ENCODE data around the gene TTC28. TPM values are rescaled to one million over a fixed set of nuclear protein-coding genes. Genes with fewer than 3 reads are reported as not detected.
A peak's percentile ranks its signal among the peaks of the same experiment; 100 is the strongest.

The TTC28 gene
- polyA plus RNA-seq, 3 donors, result 22.1 to 29.8 (median 26.0) TPM

DNA sequence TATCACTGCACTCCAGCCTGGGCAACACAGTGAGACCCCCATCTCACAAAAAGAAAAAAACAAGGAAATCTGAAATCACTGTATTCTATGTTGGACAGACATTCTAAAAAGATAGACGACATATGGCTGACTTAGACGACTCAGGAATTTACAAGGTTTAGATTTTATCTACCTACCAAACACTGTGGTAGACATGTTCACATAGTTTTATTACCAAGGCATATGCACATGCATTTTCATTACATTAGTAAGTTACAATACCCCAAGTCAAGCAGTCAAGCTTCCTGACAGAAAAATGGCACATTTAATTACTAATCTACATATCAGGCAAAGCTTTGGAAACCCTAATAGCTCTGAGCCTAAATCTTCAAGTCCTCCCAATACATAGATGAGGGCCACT, 262.2 kb downstream of the TTC28 start:
- no peak for DNase-seq (ENCODE audit: low read depth in 3 of 3, low spot score in 2 of 3)

DNA sequence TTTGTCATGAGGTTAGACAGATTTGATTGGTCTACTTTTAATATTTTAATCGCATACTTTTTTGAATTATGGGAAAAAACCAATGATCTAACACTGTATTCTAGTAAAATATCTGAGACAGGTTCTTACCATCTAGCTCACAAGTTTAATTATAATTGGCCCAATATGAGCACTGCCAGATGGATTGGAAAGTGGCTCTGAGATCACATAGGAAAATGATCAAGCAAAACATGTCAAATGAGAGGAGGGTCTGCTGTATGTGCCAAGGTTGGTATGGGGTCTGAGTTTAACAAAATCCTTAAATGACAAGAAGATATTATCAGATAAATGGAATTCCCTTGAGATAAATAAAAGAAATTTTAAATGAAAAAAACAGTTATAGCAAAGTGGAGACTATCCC, 264.7 kb downstream of the TTC28 start:
- DNase-seq (ENCODE audit: low read depth in 3 of 3, low spot score in 2 of 3), result no peak

DNA sequence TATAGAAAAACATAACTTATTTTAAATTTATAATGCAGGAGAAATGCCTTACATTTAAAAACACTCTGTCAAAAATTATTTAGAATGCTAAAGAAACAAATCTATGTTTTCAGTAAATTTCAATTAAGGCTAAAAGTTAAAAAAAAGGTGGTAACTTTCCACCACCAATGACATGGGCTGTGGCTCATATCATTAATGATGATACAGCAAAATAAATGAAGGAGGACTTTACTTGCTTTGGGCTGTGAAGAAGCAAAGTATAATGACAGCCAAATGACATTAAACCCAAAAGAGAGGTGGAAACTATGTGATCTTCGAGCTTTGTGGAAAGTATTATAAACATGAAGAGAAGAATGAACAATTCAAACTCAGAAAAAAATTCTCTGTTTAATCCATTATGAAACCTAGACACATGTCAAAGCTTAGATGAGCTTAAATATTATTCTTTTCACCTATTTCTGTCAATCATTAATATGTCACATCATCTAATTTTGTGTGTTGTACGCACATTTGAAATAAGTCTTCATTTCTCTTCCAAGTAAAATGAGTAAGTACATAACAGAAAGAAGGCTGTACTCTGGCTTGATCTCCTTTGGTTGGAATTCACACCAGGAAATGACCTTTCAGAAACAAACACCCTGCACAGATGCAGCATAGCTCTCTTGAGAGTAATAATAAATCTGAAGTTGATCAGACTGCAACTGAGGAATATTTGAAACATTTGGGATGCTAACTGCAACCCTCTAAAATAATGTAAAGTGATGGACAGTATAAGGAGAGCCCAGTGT, 265.8 kb downstream of the TTC28 start:
- DNase-seq (ENCODE audit: low read depth in 3 of 3, low spot score in 2 of 3), result no peak

DNA sequence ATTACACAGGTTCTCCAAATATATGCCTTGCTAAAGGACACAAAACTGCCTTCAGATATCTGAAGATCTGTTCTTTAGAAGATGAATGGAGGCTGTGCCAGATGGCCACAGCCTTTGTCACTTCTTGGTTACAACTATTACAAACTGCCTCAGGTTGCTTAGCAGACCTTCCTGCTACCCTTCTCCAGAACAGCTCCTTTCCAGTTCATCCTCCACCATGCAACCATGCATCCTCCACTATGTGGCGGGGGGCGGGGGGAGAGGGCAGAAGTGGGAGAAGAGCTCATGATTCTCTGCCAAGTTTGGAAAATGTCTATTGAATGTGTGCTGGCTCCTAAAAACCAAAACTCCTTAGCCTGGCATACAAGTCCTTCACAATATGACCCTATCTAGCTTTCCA, 267.5 kb downstream of the TTC28 start:
- DNase-seq (ENCODE audit: low read depth in 3 of 3, low spot score in 2 of 3), result no peak

DNA sequence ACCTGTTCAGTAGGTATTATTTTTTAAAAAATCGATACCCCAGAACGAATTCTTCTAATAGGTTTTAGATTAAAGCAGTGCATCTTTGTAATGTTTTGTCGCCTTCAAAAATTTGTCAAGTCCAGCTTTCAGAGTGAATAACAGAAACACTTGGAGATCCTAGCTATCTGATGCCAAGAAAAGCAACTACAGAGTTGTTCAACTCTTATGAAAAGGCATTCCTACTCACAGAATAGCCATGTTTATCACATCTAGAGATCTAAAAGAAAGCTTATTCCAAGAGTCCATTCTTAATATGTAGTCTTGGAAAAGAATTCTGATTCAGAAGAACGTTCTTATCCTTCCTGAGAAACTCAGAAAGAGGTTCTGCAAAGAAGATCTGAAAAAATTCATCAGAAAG, 268.5 kb downstream of the TTC28 start:
- DNase-seq (ENCODE audit: low read depth in 3 of 3, low spot score in 2 of 3), result no peak

GRCh38 chr22:28410050-28410816, 269.4 kb downstream of the TTC28 start:
- no peak for DNase-seq (ENCODE audit: low read depth in 3 of 3, low spot score in 2 of 3)

DNA sequence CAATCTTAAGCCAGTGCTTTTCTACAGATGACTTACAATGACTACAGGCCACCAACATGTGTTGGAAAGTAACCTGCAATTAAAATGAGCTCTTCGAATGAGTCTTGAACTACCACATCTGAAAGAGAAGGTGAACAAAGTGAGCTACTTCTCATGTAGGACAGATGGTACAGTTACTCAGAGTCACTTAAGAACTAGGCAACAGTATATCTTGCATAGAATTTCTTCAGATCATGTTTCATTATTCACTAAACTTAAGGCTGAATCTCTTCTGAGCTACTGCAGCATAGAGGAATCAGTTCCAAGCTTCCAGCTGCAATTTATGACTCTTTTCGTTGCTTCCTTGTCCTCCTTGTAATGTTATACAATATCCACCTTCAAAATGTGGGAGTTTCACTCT, 270.9 kb downstream of the TTC28 start:
- DNase-seq (ENCODE audit: low read depth in 3 of 3, low spot score in 2 of 3), result peak in 2 of 3 donors; percentile 31 to 51

DNA sequence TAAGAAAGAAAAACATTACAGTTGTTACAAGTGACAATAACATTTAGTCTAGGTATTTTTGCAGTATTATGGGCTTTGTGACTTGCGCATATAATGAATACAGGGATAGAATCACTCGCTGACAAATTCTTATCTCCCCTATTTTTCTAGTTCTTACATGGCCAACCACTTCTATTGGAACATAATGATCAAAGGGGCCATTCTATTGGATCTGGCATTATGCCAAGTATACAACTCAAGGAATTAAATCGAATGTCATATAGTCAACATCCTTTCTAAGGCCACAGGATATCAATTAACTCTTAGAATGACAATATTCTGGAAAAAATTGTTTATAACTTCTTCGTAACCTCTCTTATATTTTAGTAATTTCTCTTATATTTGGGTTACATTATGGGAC, 272.0 kb downstream of the TTC28 start:
- DNase-seq (ENCODE audit: low read depth in 3 of 3, low spot score in 2 of 3), result no peak

DNA sequence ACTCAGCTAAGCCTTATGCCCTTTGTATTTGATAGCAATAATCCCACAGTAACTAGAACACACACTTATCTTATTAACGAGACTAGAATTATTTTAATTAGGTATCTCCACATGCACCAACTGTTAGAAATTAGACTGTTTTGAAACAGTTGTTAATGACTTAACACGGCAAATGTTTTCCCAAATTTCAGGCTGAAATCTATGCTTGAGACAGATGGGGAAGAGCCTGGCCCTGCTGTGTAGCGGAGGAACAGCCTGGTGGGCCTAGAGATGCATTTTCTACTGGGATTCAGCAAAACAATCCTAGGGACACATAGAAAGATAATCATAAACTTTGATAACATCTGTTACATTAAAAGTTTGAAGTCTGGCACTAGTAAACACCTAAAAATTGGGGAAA, 273.4 kb downstream of the TTC28 start:
- DNase-seq (ENCODE audit: low read depth in 3 of 3, low spot score in 2 of 3), result no peak

- no peak for DNase-seq (ENCODE audit: low read depth in 3 of 3, low spot score in 2 of 3)
Observed at GRCh38 chr22:28405588-28405987, 274.1 kb downstream of the TTC28 start.

DNA sequence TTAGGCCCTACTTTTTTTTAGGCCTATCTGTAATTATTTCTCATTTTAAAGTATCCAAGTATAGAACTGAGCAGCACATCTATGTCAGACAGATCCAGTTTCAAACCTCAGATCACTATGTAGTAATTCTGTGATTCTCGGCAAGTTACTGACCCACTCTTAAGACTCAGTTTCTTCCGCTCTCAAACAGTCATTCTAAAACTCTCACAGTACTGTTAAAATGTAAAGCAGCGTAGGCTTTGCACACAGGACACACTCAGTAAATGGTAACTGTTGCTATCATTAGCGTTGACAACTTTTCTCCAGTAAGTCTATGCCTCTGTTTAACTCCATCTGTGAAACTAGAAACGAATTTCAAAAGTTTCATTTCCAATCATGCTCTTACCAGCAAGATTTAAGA, 277.1 kb downstream of the TTC28 start:
- no peak for DNase-seq (ENCODE audit: low read depth in 3 of 3, low spot score in 2 of 3)

GRCh38 chr22:28402060-28402459, 277.6 kb downstream of the TTC28 start:
- peak in 1 of 3 donors; percentile 17 for DNase-seq (ENCODE audit: low read depth in 3 of 3, low spot score in 2 of 3)

DNA sequence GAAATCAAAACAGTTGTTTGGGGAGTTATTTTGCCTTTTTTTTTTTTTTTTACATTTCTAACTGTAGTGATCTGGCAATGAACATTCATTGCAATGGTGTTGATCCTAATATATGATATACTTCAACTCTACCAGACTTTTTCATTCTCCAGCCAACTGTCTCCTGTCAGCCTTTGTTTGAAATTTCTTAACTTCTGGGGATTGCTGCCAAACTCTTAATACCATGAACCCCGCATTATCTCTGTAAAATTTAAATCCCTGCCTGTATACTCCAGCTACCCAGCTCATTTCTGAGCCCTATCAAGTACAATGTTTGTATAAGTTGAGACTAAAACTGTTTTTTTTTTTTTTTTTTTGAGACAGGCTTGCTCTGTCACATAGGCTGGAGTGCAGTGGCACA, 280.7 kb downstream of the TTC28 start:
- DNase-seq (ENCODE audit: low read depth in 3 of 3, low spot score in 2 of 3), result no peak

- DNase-seq (ENCODE audit: low read depth in 3 of 3, low spot score in 2 of 3), result no peak
Observed at GRCh38 chr22:28398355-28398754, 281.3 kb downstream of the TTC28 start.

GRCh38 chr22:28397306-28397705, 282.3 kb downstream of the TTC28 start:
- no peak for DNase-seq (ENCODE audit: low read depth in 3 of 3, low spot score in 2 of 3)

DNA sequence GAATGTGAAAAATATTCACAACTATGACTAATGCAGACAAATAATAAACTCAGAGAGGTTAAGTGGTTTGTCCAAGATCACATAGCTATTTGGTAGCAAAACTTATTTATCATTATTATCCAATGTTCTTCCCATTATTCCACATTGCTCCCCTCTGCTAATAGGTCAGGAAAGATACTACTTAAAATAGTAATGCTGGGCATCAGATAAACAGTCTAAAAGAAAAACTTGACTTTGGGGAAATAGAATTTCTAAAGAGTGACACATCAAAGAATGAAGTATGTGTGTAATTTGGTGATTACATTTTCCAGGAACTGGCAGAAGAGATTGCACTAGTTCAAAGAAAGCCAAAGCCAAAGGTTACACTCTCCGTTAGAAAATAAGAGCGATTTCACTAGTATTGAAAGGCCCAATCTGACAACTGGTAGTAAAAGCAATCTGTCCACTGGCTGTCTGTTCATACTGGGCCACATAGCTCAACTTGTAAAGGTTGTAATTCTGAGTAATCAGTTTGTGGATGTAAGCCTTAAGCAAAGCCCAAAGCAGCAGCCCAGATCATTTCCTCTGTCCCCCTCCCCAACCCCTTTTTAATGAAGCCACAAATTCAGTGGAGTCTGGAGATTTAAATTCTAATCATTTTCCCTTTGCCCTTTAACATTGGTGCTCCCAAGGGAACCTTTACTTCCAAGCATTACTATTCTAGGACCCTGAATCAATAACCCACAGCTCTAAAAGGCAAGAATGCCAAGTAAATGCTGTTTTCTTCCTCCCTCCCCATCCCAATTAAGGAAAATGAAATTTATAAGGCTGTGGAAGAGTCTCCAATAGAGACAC, 283.5 kb downstream of the TTC28 start:
- DNase-seq (ENCODE audit: low read depth in 3 of 3, low spot score in 2 of 3), result no peak

DNA sequence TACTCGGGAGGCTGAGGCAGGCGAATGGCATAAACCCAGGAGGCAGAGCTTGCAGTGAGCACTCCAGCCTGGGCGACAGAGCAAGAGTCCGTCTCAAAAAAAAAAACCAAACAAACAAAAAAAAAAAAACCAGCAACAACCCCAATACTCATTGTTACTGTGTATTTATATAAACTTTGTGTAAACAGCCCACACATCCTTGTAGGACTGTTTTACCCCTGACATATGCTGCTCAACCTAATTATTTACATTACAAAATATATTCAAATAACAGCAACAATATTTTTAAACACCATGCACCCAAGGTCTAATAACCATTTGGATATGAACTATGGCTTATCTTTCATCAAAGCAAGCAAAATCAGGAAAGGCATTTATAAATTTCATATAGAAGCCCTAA, 284.1 kb downstream of the TTC28 start:
- DNase-seq (ENCODE audit: low read depth in 3 of 3, low spot score in 2 of 3), result no peak

- no peak for DNase-seq (ENCODE audit: low read depth in 3 of 3, low spot score in 2 of 3)
Observed at GRCh38 chr22:28394513-28395110, 285.0 kb downstream of the TTC28 start.

DNA sequence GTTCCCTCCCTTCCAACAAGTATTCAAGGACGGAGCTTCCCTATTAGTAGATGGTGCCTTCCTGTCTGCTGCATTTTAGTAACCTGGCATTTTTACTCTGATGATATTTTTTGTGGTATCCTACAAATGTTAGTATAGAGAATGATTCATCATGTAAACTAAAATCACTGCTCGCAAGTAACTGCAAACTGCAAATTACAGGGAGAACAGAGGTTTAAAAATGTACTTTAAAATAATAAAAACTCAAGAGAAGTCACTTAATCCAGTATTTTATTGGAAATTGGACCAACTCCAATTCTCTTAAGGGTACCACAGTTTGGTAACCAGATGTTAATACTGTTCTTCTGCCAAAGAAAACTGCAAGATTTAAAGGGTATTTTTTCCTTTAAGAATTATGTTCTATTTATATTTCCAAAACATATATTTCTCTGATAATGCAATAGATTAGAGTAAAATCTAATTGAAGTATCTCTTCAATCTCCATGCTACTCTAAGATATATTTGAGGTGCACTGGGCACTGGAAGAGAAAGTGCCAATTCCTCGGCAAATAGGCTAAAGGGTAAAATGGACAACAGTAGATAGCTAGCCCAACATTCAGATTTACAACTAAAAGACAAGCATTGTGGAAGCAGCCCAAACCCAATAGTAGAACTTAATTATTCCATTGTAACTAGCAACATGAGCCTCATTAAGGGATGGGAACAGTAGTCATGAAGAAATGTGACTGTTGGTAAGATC, 298.0 kb downstream of the TTC28 start:
- no peak for DNase-seq (ENCODE audit: low read depth in 3 of 3, low spot score in 2 of 3)

DNA sequence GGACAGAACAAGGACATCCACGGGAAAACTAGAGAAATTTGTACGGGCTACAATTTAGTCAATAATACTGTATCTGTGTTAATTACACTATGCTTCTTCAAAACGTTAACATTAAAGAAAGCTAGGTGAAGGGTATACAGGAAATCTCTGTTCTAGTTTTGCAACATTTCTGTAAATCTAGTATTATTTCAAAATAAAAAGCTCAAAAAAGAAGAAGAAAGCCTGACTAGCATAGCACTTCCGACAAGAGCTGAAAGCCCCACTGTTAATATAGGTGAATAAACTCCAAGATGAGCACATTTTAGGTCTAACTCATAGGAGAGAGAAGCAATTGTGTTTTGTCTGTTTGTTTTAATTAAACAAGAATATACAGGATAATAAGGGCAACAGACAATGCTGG, 299.7 kb downstream of the TTC28 start:
- no peak for DNase-seq (ENCODE audit: low read depth in 3 of 3, low spot score in 2 of 3)

All from right renal cortex interstitium (tissue), 3 donors.